Adrenal gland (tissue), 12 donors: ENCODE measurements around the gene UBE2E1. TPM values are rescaled to one million over a fixed set of nuclear protein-coding genes. Genes with fewer than 3 reads are reported as not detected.

Experiments
- DNase-seq, 7 donors: peaks; one replicate each; pipeline ENCODE4 v3.0.0-alpha.2; 2019 to 2020
- H3K27ac ChIP-seq, 5 donors: fragments of 200-600 bp; sonication (generic) in 4 of 5; 1 replicate in 3 of 5; 2 replicates in 2 of 5; pipeline versions ENCODE4 v1.5.1 to v1.8.0; 2016 to 2020; ENCODE audit warnings: mild to moderate bottlenecking in 1 of 5
- H3K27me3 ChIP-seq: fragments of 200-600 bp; 2 replicates; pipeline ENCODE4 v1.8.0; 2021
- H3K36me3 ChIP-seq, 2 donors: fragments of 200-600 bp; replicated peaks in 1 of 2; 1 replicate in 1 of 2; 2 replicates in 1 of 2; pipeline versions ENCODE4 v1.5.1 to v1.8.0; 2018 to 2022
- H3K4me1 ChIP-seq, 2 donors: fragments of 200-600 bp; replicated peaks in 1 of 2; 1 replicate in 1 of 2; 2 replicates in 1 of 2; pipeline versions ENCODE4 v1.5.1 to v1.8.0; 2018 to 2021
- H3K4me3 ChIP-seq, 4 donors: fragments of 200-600 bp; sonication (generic) in 3 of 4; one replicate each; pipeline ENCODE4 v1.5.1; 2016 to 2018
- H3K9me3 ChIP-seq, 3 donors: fragments of 200-600 bp; sonication (generic) in 1 of 3; replicated peaks in 1 of 3; 1 replicate in 2 of 3; 2 replicates in 1 of 3; pipeline versions ENCODE4 v1.5.1 to v1.8.0; 2016 to 2021
- CTCF ChIP-seq, 6 experiments: fragments of 450-650 bp in 4 of 6; fragments of 200-600 bp in 2 of 6; sonication (generic) in 1 of 6; IDR thresholded peaks; 1 replicate in 5 of 6; 2 replicates in 1 of 6; pipeline versions ENCODE4 v1.5.1 to v1.8.0; 2016 to 2021; ENCODE audit warnings: antibody characterized with exemption in 6 of 6, mild to moderate bottlenecking in 2 of 6, moderate library complexity in 1 of 6
- POLR2A ChIP-seq, 2 donors: fragments of 450-650 bp; IDR thresholded peaks; one replicate each; pipeline ENCODE4 v1.6.1; 2017; ENCODE audit warnings: antibody characterized with exemption in 2 of 2, mild to moderate bottlenecking in 2 of 2, moderate library complexity in 1 of 2
- WGBS, 4 donors: extraction: QIAGEN DNeasy Blood & Tissue Kit in 2 of 4; methylation state at CpG; one replicate each; pipeline versions ENCODE4 v1.1.5 to v1.1.7; 2013 to 2017; 5-methylcytosine and 5-hydroxymethylcytosine counted together
- intact Hi-C, 2 donors: fragments of 100-400 bp; cut with DNase I; formaldehyde crosslinking; loops; one replicate each; pipeline versions ENCODE4 v1.14.1 to v1.15.0; 2022 to 2023
- polyA plus RNA-seq, 3 donors: library from polyadenylated mRNA; stranded (reverse); fragments of 200-250 nt in 2 of 3; fragments of 350-450 nt in 1 of 3; fragmentation: Illumina TruSeq in 1 of 3; extraction: RNeasy Lipid Tissue Mini Kit (QIAGEN cat#74804) in 1 of 3; gene quantifications; one replicate each; pipeline ENCODE4 v1.2.3, GENCODE V29; 2013 to 2014
- total RNA-seq, 9 donors: library from RNA; depleted of rRNA in 4 of 9; stranded (reverse); fragments of >200 nt in 4 of 9; fragments of 120-200 nt in 1 of 9; fragmentation: NEBNext Ultra II Directional in 1 of 9; extraction: Animal tissue kit (Norgen Biotek cat#: 25700) in 1 of 9; gene quantifications; one replicate each; pipeline versions ENCODE4 v1.1.0 to v1.2.4, GENCODE V29; 2013 to 2023
- donor health status: healthy with polysubstance abuse.
- donor health status: Bipolar disorder and iron deficiency.
- donor health status: DM: yes; HTN: yes; CAD: no.
- donor health status: DM: no; HTN: no; CAD: no.
- donor health status: DM: no; HTN: no; CAD: no.
- donor health status: DM: yes; HTN: yes; CAD: no.

The UBE2E1 gene
- total and polyA plus RNA-seq, 12 donors = 19.4 to 80.5 (median 59.9) TPM

GRCh38 chr3:23884481-23884880 lies 78.7 kb downstream of the UBE2E1 start:
- TF ChIP-seq CTCF (IDR thresholded peaks at IDR 0.05) (peak in 2 of 6 experiments; percentile 20 to 23), POLR2A (IDR thresholded peaks at IDR 0.05) (no peak)
- intact Hi-C loops = no loop called here

GRCh38 chr3:23885210-23885609 lies 79.5 kb downstream of the UBE2E1 start:
- Histone ChIP-seq H3K27me3 (no peaks in the 10 kb centered on the region), H3K36me3 (no peaks in the 10 kb centered on the region), H3K4me1 (peaks cover 0 to 14% of the 10 kb centered on the region in 2 donors), H3K4me3 (no peak overlapping the region), H3K27ac (no peak overlapping the region), H3K9me3 (no peaks in the 10 kb centered on the region)
- intact Hi-C loops = no loop called here
- TF ChIP-seq POLR2A (IDR thresholded peaks at IDR 0.05) (no peak), CTCF (IDR thresholded peaks at IDR 0.05) (no peak)
- 85 to 94% (median 89%) methylated on average over 6 of the region's 6 CpGs for WGBS, 4 donors
- no peak for DNase-seq

More at GRCh38 chr3:23884481-23884880, 78.7 kb downstream of the UBE2E1 start:
- Histone ChIP-seq H3K36me3 (no peaks in the 10 kb centered on the region), H3K27ac (no peak overlapping the region), H3K4me3 (no peak overlapping the region), H3K9me3 (no peaks in the 10 kb centered on the region), H3K27me3 (no peaks in the 10 kb centered on the region), H3K4me1 (peaks cover 0 to 8% of the 10 kb centered on the region in 2 donors)
- DNase-seq = no peak
- WGBS, 4 donors = 87 to 100% (median 92%) methylated on average over 2 of the region's 2 CpGs

- intact Hi-C loops = no loop called here
- Histone ChIP-seq H3K9me3 (no peaks in the 10 kb centered on the region), H3K27ac (no peak overlapping the region), H3K4me1 (peaks cover 0 to 14% of the 10 kb centered on the region in 2 donors), H3K4me3 (no peak overlapping the region), H3K27me3 (no peaks in the 10 kb centered on the region), H3K36me3 (no peaks in the 10 kb centered on the region)
- WGBS, 4 donors = 93 to 97% (median 96%) methylated on average over 3 of the region's 3 CpGs
- no peak for TF ChIP-seq POLR2A (IDR thresholded peaks at IDR 0.05)
- no peak for TF ChIP-seq CTCF (IDR thresholded peaks at IDR 0.05)
- DNase-seq = no peak
Measured at GRCh38 chr3:23886311-23886710, 80.6 kb downstream of the UBE2E1 start.

GRCh38 chr3:23888617-23889228 lies 83.0 kb downstream of the UBE2E1 start:
- H3K9me3 ChIP-seq = no peaks in the 10 kb centered on the region
- WGBS, 4 donors = 50 to 59% (median 54%) methylated on average over 3 of the region's 3 CpGs
- H3K27me3 ChIP-seq = no peaks in the 10 kb centered on the region
- H3K4me3 ChIP-seq = no peak overlapping the region
- intact Hi-C loops = no loop called here
- TF ChIP-seq CTCF (IDR thresholded peaks at IDR 0.05) (peak; percentile 72 to 89 (median 81)), POLR2A (IDR thresholded peaks at IDR 0.05) (no peak)
- no peak overlapping the region for H3K27ac ChIP-seq
- peak in 1 of 7 donors; percentile 19 for DNase-seq
- peaks cover 0 to 14% of the 10 kb centered on the region in 2 donors for H3K4me1 ChIP-seq
- H3K36me3 ChIP-seq = no peaks in the 10 kb centered on the region
